ENCODE data around the gene BBS7. TPM values are rescaled to one million over a fixed set of nuclear protein-coding genes. Genes with fewer than 3 reads are reported as not detected.

Gene BBS7
- total RNA-seq, 2 experiments from 2014 or later: 10.7 to 25.8 TPM

GRCh38 chr4:121778991-121779628 is 91.2 kb downstream of the BBS7 start:
- Histone ChIP-seq H4K20me1 (ENCODE audit: insufficient read depth, low read length) (no peaks in the 10 kb centered on the region), H3K9me3 (ENCODE audit: low read length) (no peaks in the 10 kb centered on the region), H2AFZ (ENCODE audit: low read length) (no peak overlapping the region), H3K36me3 (ENCODE audit: insufficient read depth, low read length) (no peaks in the 10 kb centered on the region), H3K27ac (ENCODE audit: low read depth, low read length, poor library complexity, severe bottlenecking) (no peak overlapping the region), H3K4me3 (ENCODE audit: low read depth, low read length, poor library complexity, severe bottlenecking) (no peak overlapping the region), H3K4me2 (ENCODE audit: low read length) (no peak overlapping the region), H3K9me2 (ENCODE audit: insufficient read depth, low read length) (no peaks in the 10 kb centered on the region), H3K4me1 (ENCODE audit: insufficient read depth, low read length, poor library complexity, severe bottlenecking) (no peaks in the 10 kb centered on the region), H3K79me2 (ENCODE audit: insufficient read depth, low read depth, low read length) (no peaks in the 10 kb centered on the region)
- no peak for TF ChIP-seq EZH2phosphoT487 (IDR thresholded peaks at IDR 0.05; ENCODE audit: borderline replicate concordance, low read depth, low read length)
- no peak for TF ChIP-seq CTCF (conservative IDR thresholded peaks at IDR 0.05; ENCODE audit: low read length)
- BruUV-seq (replicated peaks): no TSS peak
- CTCF ChIA-PET (ENCODE audit: unreplicated experiment): no interaction called here
- POLR2A ChIA-PET: interaction anchor here (0.7 to 1.2 kb wide), 4 partner anchors 8 to 670 kb away, joined by 3 to 4 read pairs (median 4); no protein-coding TSS in a partner anchor
- no peak for DNase-seq (ENCODE audit: low spot score)
- intact Hi-C loops (cut with micrococcal nuclease; ENCODE audit: unreplicated experiment): no loop called here

GRCh38 chr4:121777625-121778024 is 92.6 kb downstream of the BBS7 start:
- Histone ChIP-seq H3K27ac (ENCODE audit: low read depth, low read length, poor library complexity, severe bottlenecking) (no peak overlapping the region), H3K4me3 (ENCODE audit: low read depth, low read length, poor library complexity, severe bottlenecking) (no peak overlapping the region), H2AFZ (ENCODE audit: low read length) (no peak overlapping the region), H3K4me1 (ENCODE audit: insufficient read depth, low read length, poor library complexity, severe bottlenecking) (no peaks in the 10 kb centered on the region), H3K9me2 (ENCODE audit: insufficient read depth, low read length) (no peaks in the 10 kb centered on the region), H4K20me1 (ENCODE audit: insufficient read depth, low read length) (no peaks in the 10 kb centered on the region), H3K36me3 (ENCODE audit: insufficient read depth, low read length) (no peaks in the 10 kb centered on the region), H3K9me3 (ENCODE audit: low read length) (no peaks in the 10 kb centered on the region), H3K79me2 (ENCODE audit: insufficient read depth, low read depth, low read length) (no peaks in the 10 kb centered on the region), H3K4me2 (ENCODE audit: low read length) (no peak overlapping the region)
- TF ChIP-seq CTCF (conservative IDR thresholded peaks at IDR 0.05; ENCODE audit: low read length): no peak
- no peak for TF ChIP-seq EZH2phosphoT487 (IDR thresholded peaks at IDR 0.05; ENCODE audit: borderline replicate concordance, low read depth, low read length)
- DNase-seq (ENCODE audit: low spot score): no peak
- intact Hi-C loops (cut with micrococcal nuclease; ENCODE audit: unreplicated experiment): no loop called here
- ChIA-PET CTCF (ENCODE audit: unreplicated experiment) (no interaction called here), POLR2A (interaction anchor here (0.6 kb wide), 1 partner anchor 406 kb away, joined by 6 read pairs; no protein-coding TSS in a partner anchor)
- BruUV-seq (replicated peaks): no TSS peak

- TF ChIP-seq EZH2phosphoT487 (IDR thresholded peaks at IDR 0.05; ENCODE audit: borderline replicate concordance, low read depth, low read length) (no peak), CTCF (conservative IDR thresholded peaks at IDR 0.05; ENCODE audit: low read length) (no peak)
- Histone ChIP-seq H3K36me3 (ENCODE audit: insufficient read depth, low read length) (no peaks in the 10 kb centered on the region), H3K4me2 (ENCODE audit: low read length) (no peak overlapping the region), H3K79me2 (ENCODE audit: insufficient read depth, low read depth, low read length) (no peaks in the 10 kb centered on the region), H3K9me3 (ENCODE audit: low read length) (no peaks in the 10 kb centered on the region), H4K20me1 (ENCODE audit: insufficient read depth, low read length) (no peaks in the 10 kb centered on the region), H3K4me3 (ENCODE audit: low read depth, low read length, poor library complexity, severe bottlenecking) (no peak overlapping the region), H3K27ac (ENCODE audit: low read depth, low read length, poor library complexity, severe bottlenecking) (no peak overlapping the region), H2AFZ (ENCODE audit: low read length) (no peak overlapping the region), H3K4me1 (ENCODE audit: insufficient read depth, low read length, poor library complexity, severe bottlenecking) (no peaks in the 10 kb centered on the region), H3K9me2 (ENCODE audit: insufficient read depth, low read length) (no peaks in the 10 kb centered on the region)
- POLR2A ChIA-PET: interaction anchor here (0.6 kb wide), 1 partner anchor 407 kb away, joined by 6 read pairs; no protein-coding TSS in a partner anchor
- no peak for DNase-seq (ENCODE audit: low spot score)
- CTCF ChIA-PET (ENCODE audit: unreplicated experiment): no interaction called here
- intact Hi-C loops (cut with micrococcal nuclease; ENCODE audit: unreplicated experiment): no loop called here
- BruUV-seq (replicated peaks): no TSS peak
Observed at GRCh38 chr4:121776610-121777401, 93.5 kb downstream of the BBS7 start.

Measured in OCI-LY7 (cell line).